IPS-18c (cell line): ENCODE measurements around the gene PLEKHH2.

Source experiments
- H3K4me3 ChIP-seq: 2 replicates; pipeline ENCODE4 v1.7.0; 2013; ENCODE audit warnings: low read depth, mild to moderate bottlenecking, low read length, moderate library complexity; ENCODE audit not compliant: insufficient read depth
- H3K9me3 ChIP-seq: one replicate; pipeline ENCODE4 v1.6.1; 2013; ENCODE audit warnings: mild to moderate bottlenecking, low read length, moderate library complexity; ENCODE audit not compliant: control insufficient read depth, insufficient read depth

Gene PLEKHH2

DNA sequence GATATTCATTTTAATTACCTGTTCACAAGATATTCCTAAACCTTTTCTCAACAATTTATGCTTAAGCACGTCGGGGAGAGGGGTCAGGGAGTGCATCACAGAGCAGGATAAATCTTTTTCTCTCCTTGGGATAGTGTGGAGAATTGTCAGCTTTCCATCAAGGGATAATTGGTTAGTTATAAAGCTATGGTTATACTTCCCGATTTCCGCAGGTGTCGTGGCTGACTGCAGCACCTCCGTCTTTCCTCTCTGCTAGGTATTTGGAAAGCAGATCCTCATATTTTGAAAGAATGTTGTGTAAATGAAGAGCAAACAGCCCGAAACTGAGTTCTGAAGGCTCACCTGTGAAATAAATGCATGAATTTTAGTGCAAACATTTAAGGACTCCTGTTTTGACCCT, 137.6 kb downstream of the PLEKHH2 start:
- H3K4me3 ChIP-seq, result peak overlapping the region; percentile 76
- no peaks in the 10 kb centered on the region for H3K9me3 ChIP-seq

DNA sequence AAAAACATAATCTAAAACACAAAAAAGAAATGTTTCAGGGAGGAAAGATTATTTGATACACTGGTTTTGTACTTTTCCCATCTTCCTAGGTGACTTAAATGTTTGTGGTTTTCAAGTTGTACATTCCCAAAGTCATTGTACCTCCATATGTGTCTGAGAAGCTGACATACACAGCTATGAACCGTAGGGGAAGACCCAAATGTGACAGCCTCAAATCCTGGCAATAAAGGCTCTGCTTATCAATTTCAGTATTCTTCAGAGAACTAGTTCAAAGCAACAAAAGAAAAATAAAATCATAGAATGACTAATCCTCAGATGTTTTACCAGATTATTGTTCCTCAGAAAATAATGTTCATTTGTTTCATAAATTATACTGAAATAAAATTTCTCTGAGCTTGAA, 139.3 kb downstream of the PLEKHH2 start:
- H3K9me3 ChIP-seq, result no peaks in the 10 kb centered on the region
- no peak overlapping the region for H3K4me3 ChIP-seq

DNA sequence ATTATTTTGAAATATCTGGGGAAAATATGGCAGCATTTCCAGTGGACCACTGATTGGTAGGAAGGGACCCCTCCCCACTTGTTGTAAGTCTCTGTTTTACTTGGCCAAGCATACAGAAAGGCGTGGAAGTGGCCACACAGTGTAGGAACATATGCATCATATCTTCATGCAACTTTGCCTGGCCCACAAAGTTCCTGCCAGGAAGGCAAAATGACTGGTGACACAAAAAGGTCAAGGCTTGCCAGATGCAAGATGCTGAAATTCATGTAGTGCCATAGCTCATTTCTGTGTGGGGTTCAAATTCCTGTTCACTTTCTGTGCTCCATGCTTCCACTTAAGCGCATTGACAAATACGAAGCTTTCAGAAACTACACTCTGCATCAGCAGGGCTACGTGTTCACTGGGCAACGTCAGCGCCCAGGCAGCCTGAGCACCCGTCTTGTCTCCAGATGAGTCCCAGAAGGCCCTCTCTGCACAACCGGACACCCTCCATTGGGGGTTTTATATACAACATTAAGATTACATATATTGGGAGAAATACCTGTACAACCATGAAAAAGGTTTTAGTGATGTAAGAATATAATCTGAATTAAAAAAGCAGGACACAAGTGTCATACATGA, 140.4 kb downstream of the PLEKHH2 start:
- no peak overlapping the region for H3K4me3 ChIP-seq
- H3K9me3 ChIP-seq, result no peaks in the 10 kb centered on the region

DNA sequence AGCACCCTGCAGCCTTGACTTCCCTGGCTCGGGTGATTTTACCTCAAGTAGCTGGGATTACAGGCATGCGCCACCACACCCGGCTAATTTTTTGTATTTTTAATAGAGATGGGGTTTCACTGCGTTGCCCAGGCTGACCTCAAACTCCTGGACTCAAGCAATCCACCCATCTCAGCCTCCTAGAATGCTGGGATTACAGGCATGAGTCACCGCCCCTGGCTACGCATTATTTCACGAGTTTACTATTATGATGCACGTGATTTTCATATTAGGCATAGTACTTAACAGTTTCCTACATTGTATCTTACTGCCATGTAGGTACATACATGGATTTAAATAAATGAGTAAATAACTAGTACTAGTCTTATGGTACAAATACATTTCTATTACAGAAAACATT, 141.2 kb downstream of the PLEKHH2 start:
- Histone ChIP-seq H3K9me3 (no peaks in the 10 kb centered on the region), H3K4me3 (no peak overlapping the region)

DNA sequence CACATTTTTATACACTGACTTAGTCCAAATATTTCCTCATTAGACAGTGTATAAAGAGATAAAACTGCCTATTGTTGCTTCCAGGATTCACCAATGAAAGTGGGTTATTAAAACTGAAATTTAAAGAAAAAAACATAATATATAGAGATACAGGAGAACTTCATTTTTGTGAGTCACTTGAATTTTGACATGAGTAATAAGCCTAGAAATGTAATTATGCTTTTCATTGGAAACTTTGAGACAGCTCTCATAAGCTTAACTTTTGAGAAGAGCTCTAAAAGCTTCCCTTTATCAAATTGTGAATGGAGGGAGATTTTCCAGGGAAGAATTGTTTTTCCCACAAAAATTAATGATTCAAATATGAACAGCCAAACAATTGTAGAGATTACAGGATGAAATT, 150.8 kb downstream of the PLEKHH2 start:
- Histone ChIP-seq H3K4me3 (no peak overlapping the region), H3K9me3 (no peaks in the 10 kb centered on the region)

DNA sequence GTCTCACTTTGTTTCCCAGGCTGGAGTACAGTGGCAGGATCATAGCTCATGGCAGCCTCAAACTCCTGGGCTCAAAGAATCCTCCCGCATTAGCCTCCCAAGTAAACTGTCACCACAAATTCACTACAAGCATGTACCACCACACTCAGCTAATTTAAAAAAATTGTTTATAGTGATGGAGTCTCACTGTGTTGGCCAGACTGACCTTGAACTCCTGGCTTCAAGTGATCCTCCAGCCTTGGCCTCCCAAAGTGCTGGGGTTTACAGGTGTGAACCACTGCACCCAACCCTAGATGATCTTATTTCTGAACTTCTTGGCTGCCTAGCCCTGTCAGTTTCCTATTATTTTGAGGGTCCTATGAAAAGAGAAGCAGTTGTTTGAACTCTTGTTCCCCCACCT, 151.6 kb downstream of the PLEKHH2 start:
- no peaks in the 10 kb centered on the region for H3K9me3 ChIP-seq
- H3K4me3 ChIP-seq, result no peak overlapping the region

DNA sequence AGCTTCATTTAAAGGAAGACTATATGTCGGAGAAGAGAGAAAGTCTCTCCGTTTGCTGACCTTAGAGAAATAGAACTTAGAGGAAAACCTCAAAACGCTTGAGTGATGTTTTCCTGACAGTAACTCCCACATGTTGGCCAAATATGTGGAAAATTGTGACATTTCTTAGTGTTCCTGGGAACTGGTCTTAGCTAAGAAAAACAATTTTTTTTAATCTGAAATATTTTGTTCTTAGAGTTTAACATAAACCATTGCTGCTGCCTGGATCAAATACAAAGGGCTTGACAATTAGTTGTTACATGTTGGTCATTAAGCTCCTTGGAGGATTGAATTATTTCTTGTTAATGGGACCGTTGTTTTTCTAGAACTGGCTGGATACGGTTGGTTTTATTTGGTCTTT, 153.1 kb downstream of the PLEKHH2 start:
- no peaks in the 10 kb centered on the region for H3K9me3 ChIP-seq
- H3K4me3 ChIP-seq, result no peak overlapping the region

DNA sequence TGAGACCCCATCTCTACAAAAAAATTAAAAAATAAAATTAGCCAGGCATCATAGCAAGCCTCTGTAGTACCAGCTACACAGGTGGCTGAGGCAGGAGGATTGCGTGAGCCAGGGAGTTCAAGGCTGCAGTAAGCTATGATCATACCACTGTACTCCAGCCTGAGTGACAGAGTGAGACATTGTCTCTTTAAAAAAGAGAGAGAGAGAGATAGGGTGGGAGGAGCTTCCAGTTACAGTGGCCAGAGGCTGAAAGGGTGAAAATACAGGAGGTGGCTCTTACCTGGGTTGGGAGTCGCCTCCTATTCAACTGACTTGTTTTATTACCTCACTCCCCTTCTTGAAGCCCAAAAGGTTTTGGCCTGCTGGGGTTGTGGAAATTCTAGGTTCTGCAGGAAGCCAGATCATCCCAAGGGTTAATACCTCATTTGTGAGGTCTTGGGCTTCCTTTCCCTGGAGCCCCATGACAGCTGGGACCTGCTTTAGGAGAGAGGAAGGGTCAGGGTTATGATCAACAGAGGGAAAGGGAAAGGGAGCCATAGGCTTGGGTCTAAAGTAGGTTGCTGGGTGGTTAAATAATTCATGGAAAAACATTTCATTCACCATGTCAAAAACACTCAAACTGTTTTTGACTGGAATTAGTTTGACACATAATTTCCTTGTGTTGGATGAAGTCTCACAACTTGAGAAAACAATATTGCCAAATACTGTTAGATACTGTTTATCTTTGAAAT, 154.1 kb downstream of the PLEKHH2 start:
- Histone ChIP-seq H3K4me3 (no peak overlapping the region), H3K9me3 (no peaks in the 10 kb centered on the region)

DNA sequence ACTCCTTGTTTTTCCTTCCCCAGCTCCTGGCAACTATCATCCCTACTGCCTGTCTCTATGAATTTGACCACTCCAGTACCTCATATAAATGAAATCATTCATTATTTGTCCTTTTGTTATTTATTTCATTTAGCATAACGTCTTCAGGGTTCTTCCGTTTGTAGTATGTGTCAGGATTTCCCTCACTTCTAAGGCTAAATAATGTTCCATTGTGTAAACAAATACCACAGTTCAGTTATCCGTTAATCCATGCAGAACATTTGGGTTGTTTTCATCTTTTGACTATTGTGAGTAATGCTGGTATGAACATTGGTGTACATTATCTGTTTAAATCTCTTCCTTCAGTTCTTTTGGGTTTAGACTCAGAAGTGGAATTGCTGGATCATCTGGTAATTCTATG, 155.6 kb downstream of the PLEKHH2 start:
- Histone ChIP-seq H3K9me3 (no peaks in the 10 kb centered on the region), H3K4me3 (no peak overlapping the region)

DNA sequence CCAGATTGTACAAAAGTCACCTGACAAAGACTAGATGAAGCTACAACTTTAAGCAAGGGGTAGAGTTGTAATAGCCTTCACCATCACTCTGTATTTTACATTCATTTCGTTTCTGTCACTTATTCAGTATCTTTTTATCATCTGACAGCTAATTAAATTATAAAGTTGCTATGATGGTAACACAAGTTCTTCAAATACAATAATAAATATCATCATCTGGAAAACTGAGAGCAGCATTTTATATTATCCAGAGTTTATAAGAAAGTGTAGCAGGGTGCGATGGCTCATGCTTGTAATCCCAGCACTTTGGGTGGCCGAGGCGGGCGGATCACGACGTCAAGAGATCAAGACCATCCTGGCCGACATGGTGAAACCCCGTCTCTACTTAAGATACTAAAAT, 157.9 kb downstream of the PLEKHH2 start:
- H3K4me3 ChIP-seq, result no peak overlapping the region
- no peaks in the 10 kb centered on the region for H3K9me3 ChIP-seq

DNA sequence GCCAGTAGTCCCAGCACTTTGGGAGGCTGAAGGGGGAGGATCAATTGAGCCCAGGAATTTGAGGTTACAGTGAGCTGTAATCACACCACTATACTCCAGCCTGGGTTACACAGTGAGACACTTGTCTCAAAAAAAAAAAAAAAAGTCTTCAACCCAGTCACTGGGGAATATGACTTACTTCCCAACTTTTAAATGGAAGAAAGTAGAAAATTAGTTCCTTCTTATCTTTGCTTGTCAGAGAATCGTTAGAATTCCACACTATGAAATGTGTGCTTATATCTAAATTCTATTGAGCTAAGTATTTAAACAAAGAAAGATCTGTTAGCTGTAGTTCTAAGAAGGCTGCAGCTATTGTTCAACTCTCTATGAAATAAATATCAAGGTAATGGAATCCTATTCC, 159.1 kb downstream of the PLEKHH2 start:
- Histone ChIP-seq H3K9me3 (no peaks in the 10 kb centered on the region), H3K4me3 (no peak overlapping the region)

DNA sequence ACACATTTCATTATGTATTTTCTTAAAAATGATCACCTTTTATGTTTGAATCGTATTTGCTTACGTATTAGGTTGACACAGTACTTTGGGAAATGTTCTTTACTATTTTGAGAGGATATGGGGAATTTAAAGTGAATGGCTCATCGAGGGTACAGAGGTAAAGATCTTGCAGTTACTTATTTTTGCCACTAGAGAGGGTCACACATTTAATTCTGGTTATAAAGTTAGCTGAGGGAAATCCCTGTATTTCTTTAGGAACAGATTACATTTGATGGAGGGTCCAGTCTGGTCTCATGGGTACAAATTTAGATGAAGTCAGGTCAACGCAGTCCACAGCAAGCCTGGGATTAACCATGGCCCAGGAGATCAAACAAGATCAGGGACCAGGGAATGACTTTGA, 161.2 kb downstream of the PLEKHH2 start:
- no peak overlapping the region for H3K4me3 ChIP-seq
- H3K9me3 ChIP-seq, result no peaks in the 10 kb centered on the region

DNA sequence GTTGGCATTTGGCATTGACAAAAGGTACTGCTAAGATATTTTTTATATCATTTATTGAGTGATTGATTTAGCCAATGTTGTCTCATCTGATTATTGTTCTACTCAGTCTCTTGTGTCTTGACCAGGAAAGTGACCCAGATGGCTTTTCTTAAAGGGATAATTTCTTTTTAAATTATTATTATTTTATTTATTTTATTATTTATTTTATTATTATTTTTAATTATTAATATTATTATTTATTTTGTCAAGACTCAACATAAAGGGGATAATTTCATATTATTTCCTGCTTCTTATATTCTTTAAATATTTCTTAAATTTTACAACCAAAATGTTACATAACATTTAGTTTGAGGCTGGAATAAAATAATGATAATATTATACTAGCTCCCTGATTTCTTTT, 163.8 kb downstream of the PLEKHH2 start:
- H3K4me3 ChIP-seq, result no peak overlapping the region
- H3K9me3 ChIP-seq, result no peaks in the 10 kb centered on the region

DNA sequence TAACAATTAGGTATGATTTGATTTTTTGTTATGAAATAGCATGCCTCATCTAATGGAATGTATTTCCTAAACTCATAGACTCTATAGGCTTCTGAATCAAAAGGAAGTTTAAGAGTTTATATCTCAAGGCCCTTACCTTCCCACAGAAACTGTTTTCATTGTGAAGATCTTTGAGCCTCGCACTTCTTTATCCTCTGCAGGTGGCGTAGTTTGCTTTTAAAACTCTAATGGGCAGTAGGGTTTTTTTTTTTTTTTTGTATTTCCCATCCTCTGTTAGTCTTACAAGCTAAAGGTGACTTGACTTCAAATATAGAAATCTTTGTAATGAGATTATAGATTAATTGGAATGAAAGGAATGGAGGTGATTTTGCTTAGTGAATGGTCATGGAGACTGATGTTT, 165.1 kb downstream of the PLEKHH2 start:
- Histone ChIP-seq H3K4me3 (no peak overlapping the region), H3K9me3 (no peaks in the 10 kb centered on the region)

DNA sequence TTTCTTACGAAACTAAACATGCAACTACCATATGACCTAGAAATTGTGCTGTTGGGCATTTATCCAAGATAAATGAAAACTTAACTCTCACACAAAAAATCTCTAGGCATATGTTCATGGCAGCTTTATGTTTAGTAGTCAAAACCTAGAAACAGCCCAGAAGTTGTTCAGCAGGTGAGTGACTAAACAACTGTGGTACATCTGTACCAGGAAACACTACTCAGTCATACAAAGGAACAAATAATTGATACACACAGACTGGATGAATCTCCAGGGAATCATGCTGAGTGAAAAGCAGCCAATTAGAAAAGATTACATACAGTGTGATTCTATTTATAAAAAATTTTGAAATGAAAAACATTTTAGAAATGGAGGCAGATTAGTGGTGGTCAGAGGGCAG, 166.1 kb downstream of the PLEKHH2 start:
- Histone ChIP-seq H3K4me3 (no peak overlapping the region), H3K9me3 (no peaks in the 10 kb centered on the region)

DNA sequence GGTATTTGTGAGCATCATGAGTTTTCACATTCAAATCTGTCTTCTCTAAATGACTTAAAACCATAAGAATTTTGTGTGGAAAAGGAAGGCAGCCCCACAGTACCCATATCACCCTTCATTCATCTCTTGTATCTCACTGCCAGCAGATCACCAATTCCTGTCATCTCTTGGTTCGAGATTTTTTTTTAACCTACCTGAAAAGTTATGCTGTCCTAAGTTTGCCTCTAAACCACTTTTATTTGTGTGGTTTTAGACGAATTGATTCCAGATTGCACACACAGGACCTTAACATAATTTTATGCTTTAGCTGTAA, 169.6 kb downstream of the PLEKHH2 start:
- H3K9me3 ChIP-seq, result no peaks in the 10 kb centered on the region
- H3K4me3 ChIP-seq, result no peak overlapping the region

DNA sequence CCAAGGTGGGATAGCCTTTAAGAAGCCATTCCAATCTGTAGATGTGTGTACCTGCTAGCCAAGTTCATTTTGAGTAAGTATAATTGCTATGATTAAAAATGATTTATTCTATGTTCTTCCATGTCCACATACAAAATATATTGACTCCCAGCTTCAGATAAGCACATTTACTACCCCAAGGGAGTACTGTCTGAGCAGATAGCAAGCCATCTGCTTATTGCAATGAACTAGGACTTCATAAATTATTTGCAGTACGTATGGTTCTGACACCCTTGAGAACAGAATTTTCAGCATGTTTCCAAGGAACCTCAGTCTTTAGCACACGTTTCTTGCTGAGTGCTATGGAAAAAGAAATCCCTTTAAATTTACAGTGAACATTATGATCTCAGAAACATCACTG, 173.4 kb downstream of the PLEKHH2 start:
- no peak overlapping the region for H3K4me3 ChIP-seq
- no peaks in the 10 kb centered on the region for H3K9me3 ChIP-seq

DNA sequence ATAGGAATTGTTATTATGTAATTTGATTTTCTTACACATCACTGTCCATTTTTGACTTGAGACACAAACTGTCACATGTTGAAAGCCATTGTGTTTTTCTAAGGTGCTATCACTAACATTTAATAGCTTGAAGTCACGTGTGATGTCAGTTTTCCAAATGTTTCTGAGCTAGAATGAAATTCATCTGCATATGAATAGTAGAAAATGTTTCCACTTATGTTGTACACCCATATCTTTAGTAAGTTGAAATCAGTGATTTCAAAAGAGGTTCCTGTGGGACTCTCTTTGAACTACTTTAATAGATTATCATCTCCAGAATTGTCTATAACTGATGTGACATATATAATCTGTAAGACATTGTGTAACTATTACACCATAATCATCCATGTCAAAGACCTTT, 173.8 kb downstream of the PLEKHH2 start:
- Histone ChIP-seq H3K4me3 (no peak overlapping the region), H3K9me3 (no peaks in the 10 kb centered on the region)

DNA sequence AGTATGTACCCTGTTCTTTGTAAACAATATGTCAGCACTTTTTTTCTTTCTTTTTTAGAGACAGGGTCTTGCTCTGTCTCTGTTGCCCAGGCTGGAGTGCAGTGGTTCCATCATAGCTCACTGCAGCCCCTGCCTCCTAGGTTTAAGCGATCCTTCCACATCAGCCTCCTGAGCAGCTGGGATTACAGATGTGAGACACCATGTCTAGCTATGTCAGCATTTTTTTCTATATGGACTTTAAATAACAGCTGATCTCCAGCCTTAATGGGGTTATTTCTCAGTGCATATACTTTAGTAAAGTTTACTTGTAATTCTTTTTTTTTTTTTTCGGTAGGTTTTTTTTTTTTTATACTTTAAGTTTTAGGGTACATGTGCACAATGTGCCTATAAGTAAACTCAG, 174.9 kb downstream of the PLEKHH2 start:
- no peaks in the 10 kb centered on the region for H3K9me3 ChIP-seq
- no peak overlapping the region for H3K4me3 ChIP-seq
